ENCODE data around the gene ALOX15B. TPM values are rescaled to one million over a fixed set of nuclear protein-coding genes. Genes with fewer than 3 reads are reported as not detected.

ALOX15B gene
- polyA plus RNA-seq, 1 donor from 2014 or later, result not detected

DNA sequence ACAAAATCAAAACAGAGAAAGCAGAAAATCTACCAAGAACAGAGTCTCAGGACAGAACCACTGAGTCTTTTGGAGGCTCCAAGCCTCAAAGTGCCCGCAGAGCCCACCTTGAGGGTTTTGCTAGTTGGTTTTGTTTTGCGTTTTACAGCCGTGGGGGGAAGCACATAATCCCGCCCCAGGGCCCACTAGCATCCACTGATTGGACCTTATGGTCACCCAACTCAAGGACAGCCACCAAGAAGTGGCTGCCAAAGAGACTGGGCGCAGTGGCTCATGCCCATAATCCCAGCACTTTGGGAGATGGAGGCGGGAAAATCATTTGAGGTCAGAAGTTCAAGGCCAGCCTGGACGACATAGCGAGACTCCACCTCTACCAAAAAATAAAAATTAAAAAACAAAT lies 9.9 kb downstream of the ALOX15B start:
- no peak for TF ChIP-seq CTCF (IDR thresholded peaks at IDR 0.05; ENCODE audit: poor library complexity, severe bottlenecking)
- no peak for TF ChIP-seq EP300 (conservative IDR thresholded peaks at IDR 0.05; ENCODE audit: poor library complexity, severe bottlenecking)
- no peak for TF ChIP-seq MXI1 (conservative IDR thresholded peaks at IDR 0.05; ENCODE audit: poor library complexity, severe bottlenecking)
- TF ChIP-seq POLR2AphosphoS5 (IDR thresholded peaks at IDR 0.05), result no peak
- TF ChIP-seq SMC3 (conservative IDR thresholded peaks at IDR 0.05; ENCODE audit: poor library complexity), result no peak
- no peak for TF ChIP-seq TAF1 (IDR thresholded peaks at IDR 0.05; ENCODE audit: low read depth)
- TF ChIP-seq REST (IDR thresholded peaks at IDR 0.05; ENCODE audit: borderline replicate concordance), result no peak
- no peak for TF ChIP-seq EZH2 (IDR thresholded peaks at IDR 0.05; ENCODE audit: borderline replicate concordance, insufficient read depth, low read length, poor library complexity, severe bottlenecking)
- TF ChIP-seq RAD21 (conservative IDR thresholded peaks at IDR 0.05), result no peak
- H2AFZ ChIP-seq (ENCODE audit: low read depth, low read length), result no peak overlapping the region
- no peaks in the 10 kb centered on the region for H3K9me2 ChIP-seq (ENCODE audit: insufficient read depth, low read length)
- no peaks in the 10 kb centered on the region for H4K20me1 ChIP-seq (ENCODE audit: insufficient read depth)
- H3K79me2 ChIP-seq (replicated peaks; ENCODE audit: insufficient read depth, low read length), result no peaks in the 10 kb centered on the region
- no peak overlapping the region for H3K27ac ChIP-seq (ENCODE audit: low read length)
- H3K4me3 ChIP-seq (ENCODE audit: low read length), result no peak overlapping the region
- no peaks in the 10 kb centered on the region for H3K36me3 ChIP-seq (ENCODE audit: insufficient read depth, low read length)
- no peak overlapping the region for H3K4me2 ChIP-seq (ENCODE audit: low read length)
- H3K27me3 ChIP-seq (ENCODE audit: insufficient read depth, low read depth, low read length), result no peaks in the 10 kb centered on the region
- H3F3A ChIP-seq (ENCODE audit: insufficient read depth, low read length, poor library complexity, severe bottlenecking), result no peaks in the 10 kb centered on the region
- no peak overlapping the region for H3K9ac ChIP-seq (ENCODE audit: low read length)
- no peaks in the 10 kb centered on the region for H3K9me3 ChIP-seq (ENCODE audit: low read length)

DNA sequence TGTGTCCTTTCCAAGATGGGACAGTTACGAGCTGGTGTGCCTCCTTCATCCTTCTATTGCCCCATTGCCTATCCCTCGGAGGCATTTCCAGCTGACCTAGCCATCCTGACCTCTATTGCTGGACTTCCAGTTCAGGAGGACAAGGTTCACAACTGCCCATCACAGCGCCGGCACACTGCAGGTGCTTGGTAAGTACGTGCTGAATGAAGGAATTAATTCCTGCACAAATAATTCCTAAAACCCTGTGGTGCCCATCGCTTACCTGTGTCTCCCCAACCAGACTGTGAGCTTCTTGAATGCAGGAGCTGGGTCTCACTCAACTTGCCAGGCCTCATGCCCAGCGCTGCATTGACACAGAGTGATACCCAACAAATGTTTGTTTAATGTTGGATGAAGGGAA lies 13.0 kb downstream of the ALOX15B start:
- Histone ChIP-seq H4K20me1 (ENCODE audit: insufficient read depth) (no peaks in the 10 kb centered on the region), H3K9me3 (ENCODE audit: low read length) (no peaks in the 10 kb centered on the region), H3K9ac (ENCODE audit: low read length) (no peak overlapping the region), H3F3A (ENCODE audit: insufficient read depth, low read length, poor library complexity, severe bottlenecking) (no peaks in the 10 kb centered on the region), H3K4me2 (ENCODE audit: low read length) (no peak overlapping the region), H3K27me3 (ENCODE audit: insufficient read depth, low read depth, low read length) (no peaks in the 10 kb centered on the region), H3K4me3 (ENCODE audit: low read length) (no peak overlapping the region), H3K27ac (ENCODE audit: low read length) (no peak overlapping the region), H3K36me3 (ENCODE audit: insufficient read depth, low read length) (no peaks in the 10 kb centered on the region), H3K79me2 (replicated peaks; ENCODE audit: insufficient read depth, low read length) (no peaks in the 10 kb centered on the region), H3K9me2 (ENCODE audit: insufficient read depth, low read length) (no peaks in the 10 kb centered on the region), H2AFZ (ENCODE audit: low read depth, low read length) (no peak overlapping the region)
- no peak for TF ChIP-seq TAF1 (IDR thresholded peaks at IDR 0.05; ENCODE audit: low read depth)
- TF ChIP-seq POLR2AphosphoS5 (IDR thresholded peaks at IDR 0.05), result no peak
- no peak for TF ChIP-seq REST (IDR thresholded peaks at IDR 0.05; ENCODE audit: borderline replicate concordance)
- no peak for TF ChIP-seq RAD21 (conservative IDR thresholded peaks at IDR 0.05)
- no peak for TF ChIP-seq EZH2 (IDR thresholded peaks at IDR 0.05; ENCODE audit: borderline replicate concordance, insufficient read depth, low read length, poor library complexity, severe bottlenecking)
- no peak for TF ChIP-seq CTCF (IDR thresholded peaks at IDR 0.05; ENCODE audit: poor library complexity, severe bottlenecking)

Data from neural cell (in vitro differentiated cells).